Loucy (cell line): ENCODE measurements around the gene TRAPPC6A.

ENCODE experiments used
- EZH2phosphoT487 ChIP-seq: fragments of 200-600 bp; IDR thresholded peaks from 2 replicates; pipeline ENCODE4 v1.6.1; 2018; ENCODE audit warnings: antibody characterized with exemption, mild to moderate bottlenecking, moderate library complexity, borderline replicate concordance
- TF ChIP-seq, protein P1 (sequence below): fragments of 200-600 bp; sonication (generic); conservative IDR thresholded peaks from 2 replicates; pipeline ENCODE4 v1.5.1; 2014; ENCODE audit warnings: mild to moderate bottlenecking, antibody characterized with exemption, low read length

DNA sequence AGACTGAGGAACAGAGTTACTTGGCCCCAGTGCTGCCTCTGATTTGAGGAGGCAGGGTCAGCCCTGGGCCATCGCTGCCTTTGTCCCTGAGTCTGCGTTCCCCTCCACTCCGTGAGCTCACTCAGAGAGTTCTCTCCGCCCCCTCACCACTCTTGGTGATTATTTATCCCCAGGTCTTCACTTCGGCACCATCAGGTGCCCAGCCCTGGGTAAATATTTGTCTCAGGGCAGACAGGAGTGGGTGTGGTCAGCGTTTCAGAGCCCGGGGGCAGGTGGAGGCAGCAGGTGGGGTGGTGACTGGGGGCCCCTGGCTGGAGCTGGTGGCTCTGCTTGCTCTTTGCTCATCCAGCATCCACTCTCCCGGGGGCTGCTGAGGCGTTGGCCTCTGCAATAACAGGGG, 64.4 kb downstream of the TRAPPC6A start:
- TF ChIP-seq, protein P1, sequence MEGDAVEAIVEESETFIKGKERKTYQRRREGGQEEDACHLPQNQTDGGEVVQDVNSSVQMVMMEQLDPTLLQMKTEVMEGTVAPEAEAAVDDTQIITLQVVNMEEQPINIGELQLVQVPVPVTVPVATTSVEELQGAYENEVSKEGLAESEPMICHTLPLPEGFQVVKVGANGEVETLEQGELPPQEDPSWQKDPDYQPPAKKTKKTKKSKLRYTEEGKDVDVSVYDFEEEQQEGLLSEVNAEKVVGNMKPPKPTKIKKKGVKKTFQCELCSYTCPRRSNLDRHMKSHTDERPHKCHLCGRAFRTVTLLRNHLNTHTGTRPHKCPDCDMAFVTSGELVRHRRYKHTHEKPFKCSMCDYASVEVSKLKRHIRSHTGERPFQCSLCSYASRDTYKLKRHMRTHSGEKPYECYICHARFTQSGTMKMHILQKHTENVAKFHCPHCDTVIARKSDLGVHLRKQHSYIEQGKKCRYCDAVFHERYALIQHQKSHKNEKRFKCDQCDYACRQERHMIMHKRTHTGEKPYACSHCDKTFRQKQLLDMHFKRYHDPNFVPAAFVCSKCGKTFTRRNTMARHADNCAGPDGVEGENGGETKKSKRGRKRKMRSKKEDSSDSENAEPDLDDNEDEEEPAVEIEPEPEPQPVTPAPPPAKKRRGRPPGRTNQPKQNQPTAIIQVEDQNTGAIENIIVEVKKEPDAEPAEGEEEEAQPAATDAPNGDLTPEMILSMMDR = no peak
- no peak for TF ChIP-seq EZH2phosphoT487
